B cell (primary cell): ENCODE data around the gene UNC5A. TPM values are rescaled to one million over a fixed set of nuclear protein-coding genes. Genes with fewer than 3 reads are reported as not detected.

Experiments used
- ATAC-seq: fragments of 200-7000 bp; cut with Tn5 transposase; one replicate; pipeline ENCODE4 v1.10.0; 2021; ENCODE audit warnings: low read depth, mild to moderate bottlenecking, moderate number of reproducible peaks, moderate library complexity
- CTCF ChIA-PET: fragments of 350-600 bp; sonication (Branson Sonifier 250); formaldehyde crosslinking; loops from one replicate; lab custom pipeline; 2021; ENCODE audit warnings: antibody characterized with exemption, inconsistent platforms; lab: Charles Lee
- POLR2A ChIA-PET: fragments of 350-600 bp; sonication (Branson Sonifier 250); formaldehyde crosslinking; loops from one replicate; lab custom pipeline; 2021; ENCODE audit warnings: antibody characterized with exemption; lab: Charles Lee
- DNase-seq: peaks from one replicate; pipeline ENCODE4 v3.0.0; 2013
- H2AFZ ChIP-seq: 2 replicates; pipeline ENCODE4 v1.6.1; 2012; ENCODE audit warnings: mild to moderate bottlenecking, low read depth, low read length; ENCODE audit not compliant: insufficient read depth, poor library complexity, severe bottlenecking
- H3K27ac ChIP-seq, 2 donors: 1 replicate in 1 of 2; 2 replicates in 1 of 2; pipeline ENCODE4 v1.5.1; 2012 to 2013; ENCODE audit warnings: low read length in 2 of 2, mild to moderate bottlenecking in 2 of 2, moderate library complexity in 1 of 2
- H3K27me3 ChIP-seq, 4 experiments: fragments of 200-600 bp in 1 of 4; sonication (generic) in 1 of 4; replicated peaks in 1 of 4; 1 replicate in 2 of 4; 2 replicates in 2 of 4; pipeline versions ENCODE4 v1.6.1 to v1.7.0; 2013 to 2016; ENCODE audit warnings: low read length in 3 of 4, mild to moderate bottlenecking in 2 of 4, mixed read lengths in 1 of 4, moderate library complexity in 1 of 4; ENCODE audit not compliant: insufficient read depth in 4 of 4, control insufficient read depth in 3 of 4; ENCODE audit errors: control extremely low read depth in 1 of 4
- H3K36me3 ChIP-seq, 2 experiments: replicated peaks in 1 of 2; 1 replicate in 1 of 2; 2 replicates in 1 of 2; pipeline versions ENCODE4 v1.6.1 to v1.7.1; 2013; ENCODE audit warnings: low read length in 1 of 2; ENCODE audit not compliant: insufficient read depth in 2 of 2, control insufficient read depth in 1 of 2; ENCODE audit errors: control extremely low read depth in 1 of 2, extremely low read depth in 1 of 2
- H3K4me1 ChIP-seq, 2 donors: fragments of 200-600 bp in 1 of 2; sonication (generic) in 1 of 2; 1 replicate in 1 of 2; 2 replicates in 1 of 2; pipeline versions ENCODE4 v1.5.1 to v1.6.1; 2013 to 2017; ENCODE audit warnings: low read length in 2 of 2; ENCODE audit not compliant: control insufficient read depth in 2 of 2, insufficient read depth in 2 of 2
- H3K4me2 ChIP-seq: replicated peaks from 2 replicates; pipeline ENCODE3; 2012; ENCODE audit warnings: mild to moderate bottlenecking, low read depth, low read length; ENCODE audit not compliant: poor library complexity, severe bottlenecking
- H3K4me3 ChIP-seq, 5 experiments: fragments of 200-600 bp in 1 of 5; sonication (generic) in 1 of 5; 1 replicate in 3 of 5; 2 replicates in 2 of 5; pipeline versions ENCODE4 v1.5.1 to v1.7.0; 2011 to 2016; ENCODE audit warnings: low read length in 4 of 5, mild to moderate bottlenecking in 4 of 5, low read depth in 2 of 5, control low read depth in 1 of 5, moderate library complexity in 1 of 5; ENCODE audit not compliant: insufficient read depth in 1 of 5; ENCODE audit errors: control extremely low read depth in 1 of 5, extremely low read depth in 1 of 5
- H3K79me2 ChIP-seq: fragments of 200-600 bp; sonication (generic); one replicate; pipeline ENCODE4 v1.6.0; 2016; ENCODE audit warnings: low read length; ENCODE audit not compliant: control insufficient read depth, insufficient read depth
- H3K9ac ChIP-seq: fragments of 200-600 bp; sonication (generic); 2 replicates; pipeline ENCODE4 v1.6.1; 2017; ENCODE audit warnings: mild to moderate bottlenecking, low read length, moderate library complexity
- H3K9me3 ChIP-seq, 3 donors: one replicate each; pipeline versions ENCODE4 v1.6.1 to v1.7.1; 2013; ENCODE audit warnings: low read length in 2 of 3; ENCODE audit not compliant: control insufficient read depth in 2 of 3, insufficient read depth in 1 of 3; ENCODE audit errors: control extremely low read depth in 1 of 3
- H4K20me1 ChIP-seq: 2 replicates; pipeline ENCODE4 v1.6.0; 2012; ENCODE audit warnings: mild to moderate bottlenecking, low read length; ENCODE audit not compliant: insufficient read depth, control insufficient read depth, poor library complexity, severe bottlenecking
- H3K27ac Mint-ChIP-seq: one replicate; pipeline ENCODE4 v1.8.0; 2021; ENCODE audit warnings: mixed read lengths
- H3K27me3 Mint-ChIP-seq: one replicate; pipeline ENCODE4 v1.8.0; 2021; ENCODE audit warnings: mixed read lengths
- H3K4me1 Mint-ChIP-seq: one replicate; pipeline ENCODE4 v1.8.0; 2021; ENCODE audit warnings: mixed read lengths
- H3K4me3 Mint-ChIP-seq: one replicate; pipeline ENCODE4 v1.8.0; 2021; ENCODE audit warnings: mixed read lengths
- H3K9me3 Mint-ChIP-seq: one replicate; pipeline ENCODE4 v1.8.0; 2022; ENCODE audit warnings: mixed read lengths; ENCODE audit not compliant: insufficient read depth
- CTCF ChIP-seq: fragments of 200-600 bp; IDR thresholded peaks from one replicate; pipeline ENCODE4 v1.8.0; 2022; ENCODE audit warnings: antibody characterized with exemption, mild to moderate bottlenecking
- EZH2 ChIP-seq: IDR thresholded peaks from 2 replicates; pipeline ENCODE4 v1.6.1; 2012; ENCODE audit warnings: borderline replicate concordance, low read depth, mild to moderate bottlenecking, moderate library complexity, low read length; ENCODE audit not compliant: insufficient read depth, poor library complexity, severe bottlenecking
- WGBS: methylation state at CpG from one replicate; pipeline ENCODE4 v1.1.5; 2013; ENCODE audit warnings: missing lambda C conversion rate; ENCODE audit not compliant: insufficient coverage; 5-methylcytosine and 5-hydroxymethylcytosine counted together
- intact Hi-C: fragments of 100-400 bp; cut with micrococcal nuclease; formaldehyde crosslinking; loops from one replicate; pipeline ENCODE4 v1.10.0; 2022
- polyA plus RNA-seq: library from polyadenylated mRNA; depleted of rRNA; stranded (reverse); fragments of >200 nt; gene quantifications from 2 replicates; pipeline ENCODE4 v1.2.3, GENCODE V29; 2012
- total RNA-seq, 2 donors: library from RNA; stranded (reverse); fragments of 120-200 nt in 1 of 2; gene quantifications; 1 replicate in 1 of 2; 2 replicates in 1 of 2; pipeline versions ENCODE4 v1.2.3 to v1.2.4, GENCODE V29; 2013 to 2022

UNC5A gene
- total and polyA plus RNA-seq, 2 donors (not counting 1 experiment from before 2014, with no cell fraction given) = not detected

DNA sequence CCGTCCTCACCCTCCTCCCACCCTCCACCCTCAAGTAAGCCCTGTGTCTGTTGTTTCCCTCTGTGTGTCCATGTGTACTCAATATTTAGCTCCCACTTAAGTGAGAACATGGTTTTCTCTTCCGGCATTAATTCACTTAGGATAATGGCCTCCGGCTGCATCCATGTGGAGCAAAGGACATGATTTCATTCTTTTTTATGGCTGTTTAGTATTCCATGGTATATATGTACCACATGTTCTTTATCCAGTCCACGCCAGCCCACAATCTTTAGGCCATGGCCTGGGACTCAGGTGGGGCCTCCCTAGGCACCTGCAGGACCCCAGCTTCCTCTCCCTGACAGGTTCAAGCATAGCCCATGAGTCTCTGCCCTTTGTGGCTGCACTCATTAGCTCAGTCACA is 22.9 kb downstream of the UNC5A start:
- Histone ChIP-seq H3K79me2 (no peaks in the 10 kb centered on the region), H3K4me1 (no peaks in the 10 kb centered on the region), H4K20me1 (no peaks in the 10 kb centered on the region), H3K4me2 (no peak overlapping the region), H2AFZ (no peak overlapping the region), H3K4me3 (no peak overlapping the region), H3K27ac (no peak overlapping the region), H3K27me3 (peaks cover 0 to 8% (median 0%) of the 10 kb centered on the region in 4 experiments), H3K36me3 (no peaks in the 10 kb centered on the region), H3K9ac (no peak overlapping the region), H3K9me3 (peaks cover 0 to 24% (median 0%) of the 10 kb centered on the region in 3 donors)
- H3K27ac Mint-ChIP-seq = no peak overlapping the region
- no peak for DNase-seq
- intact Hi-C loops = no loop called here
- H3K9me3 Mint-ChIP-seq = no peaks in the 10 kb centered on the region
- ChIA-PET POLR2A (no interaction called here), CTCF (no interaction called here)
- no peaks in the 10 kb centered on the region for H3K4me1 Mint-ChIP-seq
- ATAC-seq = no peak
- WGBS = 100% methylated on average over 1 of the region's 4 CpGs
- peaks cover 27% of the 10 kb centered on the region for H3K27me3 Mint-ChIP-seq
- no peak overlapping the region for H3K4me3 Mint-ChIP-seq
- no peak for TF ChIP-seq CTCF
- TF ChIP-seq EZH2 = no peak

DNA sequence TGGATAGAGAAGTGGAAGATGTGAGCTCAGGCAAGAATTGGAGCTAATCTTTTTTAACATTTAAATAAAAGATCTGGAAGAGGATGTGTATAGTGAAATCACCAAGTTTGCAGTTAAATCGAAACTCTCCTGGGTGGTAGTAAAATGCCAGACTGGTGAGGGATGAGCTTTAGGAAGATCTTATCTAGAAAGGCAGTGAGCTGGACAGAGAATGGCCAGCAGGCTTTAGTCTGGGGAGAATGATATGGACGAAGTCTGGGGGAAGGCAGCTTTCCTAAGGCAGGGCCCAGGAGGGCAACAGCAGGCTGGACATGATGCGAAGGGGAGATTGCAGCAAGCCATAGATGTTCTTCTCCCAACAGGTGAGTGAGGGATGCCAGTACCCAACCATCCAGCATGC is 25.6 kb downstream of the UNC5A start:
- Histone ChIP-seq H3K27me3 (peaks cover 0 to 22% (median 1%) of the 10 kb centered on the region in 4 experiments), H3K79me2 (no peaks in the 10 kb centered on the region), H3K27ac (no peak overlapping the region), H4K20me1 (no peaks in the 10 kb centered on the region), H3K4me2 (no peak overlapping the region), H2AFZ (no peak overlapping the region), H3K9ac (no peak overlapping the region), H3K4me3 (no peak overlapping the region), H3K36me3 (no peaks in the 10 kb centered on the region), H3K4me1 (no peaks in the 10 kb centered on the region), H3K9me3 (peaks cover 0 to 19% (median 0%) of the 10 kb centered on the region in 3 donors)
- CTCF ChIA-PET = no interaction called here
- DNase-seq (no peak), ATAC-seq (no peak)
- 77% methylated on average over 3 of the region's 3 CpGs for WGBS
- intact Hi-C loops = no loop called here
- Mint-ChIP-seq H3K27me3 (peaks cover 30% of the 10 kb centered on the region), H3K4me3 (no peak overlapping the region), H3K4me1 (no peaks in the 10 kb centered on the region), H3K27ac (no peak overlapping the region), H3K9me3 (no peaks in the 10 kb centered on the region)
- POLR2A ChIA-PET = no interaction called here
- TF ChIP-seq EZH2 (no peak), CTCF (no peak)
